OCI-LY1 (cell line): ENCODE results near the gene ANAPC13.

Source experiments
- H2AFZ ChIP-seq: fragments of 200-600 bp; sonication (generic), shearing (Covaris generic); 2 replicates; pipeline ENCODE4 v1.6.0; 2014; ENCODE audit warnings: antibody characterized with exemption, mild to moderate bottlenecking, low read length
- H3F3A ChIP-seq: fragments of 200-600 bp; sonication (generic), shearing (Covaris generic); 2 replicates; pipeline ENCODE4 v1.6.0; 2014; ENCODE audit warnings: mild to moderate bottlenecking, antibody characterized with exemption, low read length, moderate library complexity; ENCODE audit not compliant: insufficient read depth
- H3K27ac ChIP-seq: fragments of 200-600 bp; sonication (generic); 2 replicates; pipeline ENCODE4 v1.5.1; 2014; ENCODE audit warnings: low read length, mixed run types, mild to moderate bottlenecking, low read depth; ENCODE audit not compliant: poor library complexity, severe bottlenecking
- H3K27me3 ChIP-seq: fragments of 200-600 bp; sonication (generic); 2 replicates; pipeline ENCODE4 v1.6.0; 2014; ENCODE audit warnings: antibody characterized with exemption, mild to moderate bottlenecking, low read length, moderate library complexity; ENCODE audit not compliant: insufficient read depth
- H3K36me3 ChIP-seq: fragments of 200-600 bp; sonication (generic); 2 replicates; pipeline ENCODE4 v1.6.1; 2014; ENCODE audit warnings: mild to moderate bottlenecking, antibody characterized with exemption, low read length, moderate library complexity, mixed read lengths; ENCODE audit not compliant: insufficient read depth
- H3K4me1 ChIP-seq: fragments of 200-600 bp; sonication (generic); 2 replicates; pipeline ENCODE4 v1.5.1; 2014; ENCODE audit warnings: mild to moderate bottlenecking, low read length, moderate library complexity; ENCODE audit not compliant: insufficient read depth, severe bottlenecking
- H3K4me2 ChIP-seq: fragments of 200-600 bp; sonication (generic), shearing (Covaris generic); 2 replicates; pipeline ENCODE4 v1.6.1; 2014; ENCODE audit warnings: low read length
- H3K4me3 ChIP-seq: fragments of 200-600 bp; sonication (generic); 2 replicates; pipeline ENCODE4 v1.5.1; 2014; ENCODE audit warnings: low read length, low read depth, mild to moderate bottlenecking, mixed read lengths; ENCODE audit not compliant: poor library complexity, severe bottlenecking
- H3K79me2 ChIP-seq: fragments of 200-600 bp; shearing (Covaris generic); 2 replicates; pipeline ENCODE4 v1.6.1; 2016; ENCODE audit warnings: mixed run types, low read length, mixed read lengths; ENCODE audit not compliant: insufficient read depth
- H3K9ac ChIP-seq: fragments of 200-600 bp; sonication (generic), shearing (Covaris generic); 2 replicates; pipeline ENCODE4 v1.6.1; 2014; ENCODE audit warnings: mild to moderate bottlenecking, low read length, mixed read lengths
- H3K9me2 ChIP-seq: fragments of 200-600 bp; sonication (generic), shearing (Covaris generic); 2 replicates; pipeline ENCODE4 v1.6.1; 2014; ENCODE audit warnings: low read depth, mild to moderate bottlenecking, low read length, mixed read lengths
- H3K9me3 ChIP-seq: fragments of 200-600 bp; shearing (Covaris generic); 2 replicates; pipeline ENCODE4 v1.6.1; 2014; ENCODE audit warnings: low read length, mixed read lengths
- H4K20me1 ChIP-seq: fragments of 200-600 bp; sonication (generic), shearing (Covaris generic); 2 replicates; pipeline ENCODE4 v1.6.0; 2016; ENCODE audit warnings: mild to moderate bottlenecking, low read length; ENCODE audit not compliant: insufficient read depth
- CTCF ChIP-seq: fragments of 200-600 bp; sonication (generic), shearing (Covaris generic); IDR thresholded peaks from 2 replicates; pipeline ENCODE4 v1.5.1; 2017; ENCODE audit warnings: mild to moderate bottlenecking, antibody characterized with exemption, low read length, moderate library complexity, mixed read lengths
- EZH2 ChIP-seq: fragments of 200-600 bp; sonication (generic), shearing (Covaris generic); IDR thresholded peaks from 2 replicates; pipeline ENCODE4 v1.8.0; 2017; ENCODE audit warnings: borderline replicate concordance, mixed run types, mild to moderate bottlenecking, antibody characterized with exemption, low read length, moderate library complexity, mixed read lengths

Gene ANAPC13

GRCh38 chr3:134477938-134478337, 7.8 kb downstream of the ANAPC13 start:
- Histone ChIP-seq H3K9me3 (no peaks in the 10 kb centered on the region), H4K20me1 (no peaks in the 10 kb centered on the region), H3K9me2 (no peaks in the 10 kb centered on the region), H3K79me2 (no peaks in the 10 kb centered on the region), H3F3A (no peaks in the 10 kb centered on the region), H3K4me1 (no peaks in the 10 kb centered on the region), H3K27me3 (no peaks in the 10 kb centered on the region), H3K4me2 (no peak overlapping the region), H3K36me3 (peaks cover 79% of the 10 kb centered on the region), H3K4me3 (no peak overlapping the region), H3K9ac (no peak overlapping the region), H2AFZ (no peak overlapping the region), H3K27ac (no peak overlapping the region)
- TF ChIP-seq EZH2 = no peak
- TF ChIP-seq CTCF = no peak

GRCh38 chr3:134477002-134477401, 8.8 kb downstream of the ANAPC13 start:
- no peaks in the 10 kb centered on the region for H3K4me1 ChIP-seq
- no peaks in the 10 kb centered on the region for H3K9me2 ChIP-seq
- no peaks in the 10 kb centered on the region for H3F3A ChIP-seq
- no peaks in the 10 kb centered on the region for H3K79me2 ChIP-seq
- H4K20me1 ChIP-seq = no peaks in the 10 kb centered on the region
- no peak for TF ChIP-seq EZH2
- TF ChIP-seq CTCF = no peak
- H3K4me3 ChIP-seq = no peak overlapping the region
- peaks cover 70% of the 10 kb centered on the region for H3K36me3 ChIP-seq
- no peak overlapping the region for H2AFZ ChIP-seq
- no peak overlapping the region for H3K4me2 ChIP-seq
- H3K27ac ChIP-seq = no peak overlapping the region
- no peaks in the 10 kb centered on the region for H3K27me3 ChIP-seq
- no peak overlapping the region for H3K9ac ChIP-seq
- no peaks in the 10 kb centered on the region for H3K9me3 ChIP-seq

GRCh38 chr3:134476306-134476705, 9.5 kb downstream of the ANAPC13 start:
- H3K36me3 ChIP-seq = peaks cover 63% of the 10 kb centered on the region

More at GRCh38 chr3:134476306-134476705, 9.5 kb downstream of the ANAPC13 start:
- H3K4me3 ChIP-seq = no peak overlapping the region
- H3K27ac ChIP-seq = no peak overlapping the region
- H2AFZ ChIP-seq = no peak overlapping the region
- no peaks in the 10 kb centered on the region for H3F3A ChIP-seq
- no peaks in the 10 kb centered on the region for H3K9me3 ChIP-seq
- H3K27me3 ChIP-seq = no peaks in the 10 kb centered on the region
- no peaks in the 10 kb centered on the region for H3K9me2 ChIP-seq
- no peak overlapping the region for H3K9ac ChIP-seq
- H3K79me2 ChIP-seq = no peaks in the 10 kb centered on the region
- TF ChIP-seq EZH2 = no peak
- TF ChIP-seq CTCF = no peak
- no peak overlapping the region for H3K4me2 ChIP-seq
- H4K20me1 ChIP-seq = no peaks in the 10 kb centered on the region
- H3K4me1 ChIP-seq = no peaks in the 10 kb centered on the region
